ENCODE measurements around the gene NDUFAF8.

DNA sequence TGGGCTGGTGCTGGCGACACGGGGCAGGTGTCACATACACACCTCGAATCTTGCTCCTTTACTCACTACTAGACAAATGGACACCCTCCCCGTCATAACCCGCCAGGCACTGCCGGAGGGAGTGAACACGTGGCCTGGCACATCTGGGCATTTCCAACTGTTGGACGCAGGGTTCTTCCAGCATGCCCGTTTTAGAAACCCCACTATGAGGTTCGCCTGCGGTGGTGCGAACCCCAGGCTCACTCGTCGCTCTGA, 9.5 kb upstream of the NDUFAF8 start:
- TF ChIP-seq, protein P1, sequence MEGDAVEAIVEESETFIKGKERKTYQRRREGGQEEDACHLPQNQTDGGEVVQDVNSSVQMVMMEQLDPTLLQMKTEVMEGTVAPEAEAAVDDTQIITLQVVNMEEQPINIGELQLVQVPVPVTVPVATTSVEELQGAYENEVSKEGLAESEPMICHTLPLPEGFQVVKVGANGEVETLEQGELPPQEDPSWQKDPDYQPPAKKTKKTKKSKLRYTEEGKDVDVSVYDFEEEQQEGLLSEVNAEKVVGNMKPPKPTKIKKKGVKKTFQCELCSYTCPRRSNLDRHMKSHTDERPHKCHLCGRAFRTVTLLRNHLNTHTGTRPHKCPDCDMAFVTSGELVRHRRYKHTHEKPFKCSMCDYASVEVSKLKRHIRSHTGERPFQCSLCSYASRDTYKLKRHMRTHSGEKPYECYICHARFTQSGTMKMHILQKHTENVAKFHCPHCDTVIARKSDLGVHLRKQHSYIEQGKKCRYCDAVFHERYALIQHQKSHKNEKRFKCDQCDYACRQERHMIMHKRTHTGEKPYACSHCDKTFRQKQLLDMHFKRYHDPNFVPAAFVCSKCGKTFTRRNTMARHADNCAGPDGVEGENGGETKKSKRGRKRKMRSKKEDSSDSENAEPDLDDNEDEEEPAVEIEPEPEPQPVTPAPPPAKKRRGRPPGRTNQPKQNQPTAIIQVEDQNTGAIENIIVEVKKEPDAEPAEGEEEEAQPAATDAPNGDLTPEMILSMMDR (IDR thresholded peaks at IDR 0.05) = no peak
- TF ChIP-seq POLR2A (IDR thresholded peaks at IDR 0.05) = no peak

All from esophagus squamous epithelium (tissue), 4 donors.